Germinal center (tissue), 1 donor: Measurements from ENCODE around the gene HOXB7.

Experiments
- DNase-seq: peaks from one replicate; pipeline ENCODE4 v3.0.0; 2012; ENCODE audit warnings: mixed read lengths, low spot score

The HOXB7 gene

DNA sequence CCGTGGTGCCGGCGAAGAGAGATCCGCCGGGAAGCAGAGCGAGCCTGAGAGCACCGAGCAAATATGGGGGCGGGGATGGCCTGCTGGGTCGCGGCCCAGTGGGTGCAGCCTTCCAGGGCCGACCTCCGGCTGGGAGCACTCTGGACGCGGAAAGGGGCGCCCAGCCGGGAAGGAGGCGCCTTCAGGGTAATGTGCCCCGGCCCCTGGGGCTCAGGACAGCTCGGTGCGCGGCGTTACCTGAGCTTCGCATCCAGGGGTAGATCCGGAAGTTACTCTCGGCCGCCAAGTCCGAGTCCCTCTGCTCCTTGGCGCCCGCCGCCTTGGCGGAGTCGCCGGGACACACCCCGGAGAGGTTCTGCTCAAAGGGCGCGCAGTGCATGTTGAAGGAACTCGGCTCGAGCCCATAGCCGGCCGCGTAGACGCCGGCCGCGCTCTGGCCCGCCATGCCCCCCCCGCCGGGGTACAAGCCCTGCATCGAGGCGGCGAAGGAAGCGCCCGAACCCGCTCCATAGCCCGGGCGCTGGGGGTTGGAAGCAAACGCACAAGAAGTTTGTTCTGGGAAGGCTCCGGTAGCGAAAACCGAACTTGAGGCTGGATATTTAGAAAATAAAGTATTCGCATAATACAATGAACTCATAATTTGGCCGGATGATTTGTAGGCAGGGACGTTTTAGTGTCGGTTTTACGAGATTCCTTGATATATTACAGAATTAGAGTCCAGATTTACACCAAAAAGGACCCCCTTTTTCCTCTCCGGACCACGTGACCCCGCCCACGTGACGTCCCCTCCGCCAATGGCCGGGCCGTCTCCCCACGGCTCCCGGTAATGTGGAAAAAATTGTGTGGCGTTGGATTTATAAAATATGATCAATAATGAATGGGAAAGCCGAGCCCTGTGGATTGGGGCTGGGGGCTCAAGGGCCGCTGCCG is at the start of gene HOXB7:
TSS of gene HOXB7 (minus strand) at position 736 of the 930 bp plus-strand sequence. CDS start at position 637, 99 bp downstream.
- DNase-seq: peak; percentile 85

DNA sequence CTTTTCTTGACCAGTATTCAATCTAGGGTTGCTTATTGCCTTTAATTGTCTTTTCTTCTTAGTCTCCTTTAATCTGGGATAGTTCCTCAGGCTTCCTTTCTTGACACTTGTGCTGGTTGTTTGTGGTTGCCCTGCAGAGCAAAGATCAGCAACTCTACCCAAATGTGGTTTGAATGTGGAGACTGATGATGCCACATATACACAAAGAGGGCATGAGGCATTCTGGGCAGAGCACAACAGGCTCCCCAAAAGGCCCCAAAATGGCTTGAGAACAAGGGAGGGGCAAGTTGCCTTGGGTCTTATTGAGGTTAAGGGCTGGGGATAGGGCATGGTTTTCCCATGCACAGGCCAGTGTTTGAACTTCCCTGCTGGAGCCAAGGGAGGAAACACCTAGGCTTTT is 45.1 kb upstream of the HOXB7 start:
- no peak for DNase-seq

GRCh38 chr17:48649741-48650140 is 38.9 kb upstream of the HOXB7 start:
- no peak for DNase-seq

- DNase-seq: no peak
These were observed 37.1 kb upstream of the HOXB7 start for GRCh38 chr17:48647963-48648245.

DNA sequence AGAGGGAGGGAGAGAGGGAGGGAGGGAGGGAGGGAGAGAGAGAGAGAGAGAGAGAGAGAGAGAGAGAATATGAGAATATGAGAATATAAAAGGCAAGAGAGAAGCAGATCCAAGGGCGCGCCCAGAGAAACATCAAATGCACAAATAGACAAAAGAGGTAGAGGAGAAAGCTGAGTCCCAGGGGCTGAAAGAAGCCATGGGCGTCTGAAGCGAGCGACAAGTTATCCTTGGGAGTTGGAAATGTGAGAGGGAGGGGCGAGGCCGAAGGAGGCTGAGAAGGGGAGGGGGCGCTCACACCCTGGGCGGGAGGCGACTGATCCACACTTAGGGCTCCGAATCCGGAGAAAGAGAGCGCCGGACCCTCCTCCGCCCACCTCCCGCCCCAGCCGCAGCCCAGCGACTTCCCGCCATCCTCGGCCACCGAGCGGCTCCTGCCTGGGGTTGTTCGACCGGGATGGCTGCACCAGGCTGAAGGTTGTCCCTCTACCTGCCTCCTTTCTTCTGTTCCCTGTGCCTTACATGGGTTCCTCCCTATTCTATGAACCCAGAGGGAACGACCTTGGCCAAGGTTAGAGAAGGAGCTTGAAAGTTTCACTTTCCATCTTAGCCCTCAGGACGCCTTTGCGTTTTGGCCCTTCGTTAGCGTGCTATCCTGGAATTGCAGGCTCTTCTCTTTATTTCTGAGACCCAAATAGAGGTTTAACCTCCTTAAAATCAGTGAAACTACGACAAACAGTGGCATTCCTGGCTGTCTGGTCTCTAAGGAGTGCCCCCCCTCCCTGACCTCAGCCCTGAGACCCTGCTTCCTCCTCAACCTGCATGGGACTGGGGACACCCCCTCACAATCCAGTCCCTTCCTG is 36.5 kb upstream of the HOXB7 start:
- no peak for DNase-seq

- DNase-seq: no peak
These were observed 35.6 kb upstream of the HOXB7 start for GRCh38 chr17:48646183-48647102.

- no peak for DNase-seq
These were observed 34.9 kb upstream of the HOXB7 start for GRCh38 chr17:48645639-48646182.

DNA sequence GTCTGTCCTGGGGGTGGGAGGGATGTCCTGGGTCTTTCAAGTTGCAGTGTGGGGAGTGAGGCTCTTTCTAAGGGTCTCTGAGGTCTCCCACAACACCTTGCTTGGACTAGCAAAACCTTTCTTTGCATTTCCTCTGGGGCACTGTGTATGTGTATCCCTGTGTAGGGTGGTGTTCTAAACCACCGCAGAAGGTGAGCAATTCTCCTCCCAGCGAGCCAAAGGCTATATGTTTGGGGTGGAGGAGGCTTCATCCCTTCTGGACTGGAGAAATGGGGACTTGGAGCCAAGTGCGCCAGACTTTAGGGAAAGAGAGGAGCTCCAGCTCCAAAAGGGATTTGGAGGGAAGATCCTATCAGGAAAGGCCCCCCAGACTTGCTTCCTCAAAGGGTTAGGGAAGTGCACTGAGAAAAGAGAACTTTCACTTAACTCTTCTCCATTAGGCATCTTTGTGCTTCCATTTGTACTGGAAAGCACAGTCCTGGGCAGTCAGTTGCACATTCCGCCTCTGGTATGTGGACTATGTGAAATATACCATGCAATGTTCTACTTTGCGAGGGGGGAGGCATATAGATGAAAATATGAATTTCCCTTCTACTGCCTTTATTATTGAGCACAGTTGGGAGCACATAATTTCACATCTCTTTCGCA is 34.2 kb upstream of the HOXB7 start:
- no peak for DNase-seq

GRCh38 chr17:48644159-48644558 is 33.3 kb upstream of the HOXB7 start:
- no peak for DNase-seq

- DNase-seq: no peak
These were observed 32.8 kb upstream of the HOXB7 start for GRCh38 chr17:48643697-48644012.

DNA sequence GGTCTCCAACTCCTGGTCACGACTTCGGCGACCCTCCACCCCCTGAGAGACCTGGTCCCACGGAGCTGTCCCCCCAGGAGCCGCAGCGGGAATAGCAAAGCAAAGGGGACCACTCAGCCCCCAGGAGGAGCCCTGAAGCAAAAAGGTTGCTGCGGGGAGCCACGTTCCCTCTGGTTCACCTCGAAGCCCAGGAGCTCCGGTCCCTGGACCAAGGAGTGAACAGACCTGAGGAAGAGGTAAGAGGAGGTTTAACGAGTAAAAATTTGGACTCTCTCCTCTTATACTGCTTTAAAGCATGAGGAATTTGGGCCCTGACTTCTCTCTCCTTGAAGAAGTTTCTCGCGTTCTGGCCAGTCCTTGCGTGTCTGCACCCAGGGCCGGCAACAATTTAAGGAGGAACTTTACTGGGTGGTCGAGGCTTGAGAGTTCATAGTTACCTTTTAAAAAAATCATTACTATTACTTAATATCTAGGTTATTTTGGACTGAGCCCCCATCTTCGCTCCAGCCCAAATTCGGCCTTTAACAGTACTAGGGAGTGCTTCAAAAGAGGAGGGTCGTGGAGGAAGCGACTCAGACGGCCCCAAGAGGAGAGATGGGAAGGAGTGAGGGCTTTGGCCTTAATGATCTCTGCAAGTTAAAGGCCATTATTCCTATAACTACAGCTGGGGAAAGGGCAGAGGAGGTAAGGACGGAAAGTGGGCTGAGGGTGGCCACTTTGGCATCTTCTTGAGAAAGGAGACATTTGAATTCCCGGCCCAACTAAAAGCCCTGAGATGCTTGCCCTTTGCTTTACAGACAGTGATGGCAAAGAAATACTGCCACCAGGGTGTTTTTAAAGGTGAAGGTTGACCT is 32.3 kb upstream of the HOXB7 start:
- no peak for DNase-seq

- no peak for DNase-seq
These were observed 31.4 kb upstream of the HOXB7 start for GRCh38 chr17:48642059-48642842.

DNA sequence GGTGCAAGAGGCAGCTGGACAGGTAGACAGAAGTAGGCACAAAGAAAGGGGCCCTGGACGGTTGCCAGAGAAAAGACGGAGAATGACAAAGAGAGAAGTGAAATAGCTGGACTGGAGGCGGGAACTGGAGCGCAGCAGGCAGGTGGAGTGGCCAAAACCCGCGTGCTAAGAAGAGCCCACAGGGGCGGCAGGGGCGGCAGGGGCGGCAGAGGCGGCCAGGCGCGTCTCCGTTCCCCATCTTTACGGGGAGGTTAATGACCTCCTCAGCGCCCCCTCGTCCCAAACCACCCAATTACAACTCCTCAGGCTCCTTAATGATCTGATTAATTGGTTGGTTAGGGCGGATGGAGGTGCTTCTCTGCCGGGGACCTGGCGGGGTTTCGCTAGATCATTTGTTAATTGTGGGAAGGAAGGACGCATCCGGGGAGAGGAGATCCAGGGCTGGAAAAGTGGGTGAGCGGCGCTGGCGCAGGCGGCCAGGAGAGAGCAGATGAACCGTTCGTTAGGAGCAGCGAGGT is 30.8 kb upstream of the HOXB7 start:
- no peak for DNase-seq

DNA sequence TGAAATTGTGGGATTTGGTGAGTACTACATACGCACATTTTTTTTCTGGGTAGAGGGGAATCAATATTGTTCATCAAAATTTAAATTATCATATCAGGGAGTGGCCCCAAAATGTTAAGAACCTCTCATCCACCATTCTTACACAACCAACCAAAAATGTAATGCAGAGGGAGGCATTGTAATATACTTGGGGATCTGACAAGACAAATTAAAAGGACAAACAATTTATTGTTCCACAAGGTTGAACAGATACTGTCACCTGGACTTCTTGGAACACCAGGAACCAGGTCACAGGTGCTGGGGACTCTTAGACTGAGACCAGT is 30.0 kb upstream of the HOXB7 start:
- DNase-seq: no peak

- no peak for DNase-seq
These were observed 29.4 kb upstream of the HOXB7 start for GRCh38 chr17:48639982-48640857.

DNA sequence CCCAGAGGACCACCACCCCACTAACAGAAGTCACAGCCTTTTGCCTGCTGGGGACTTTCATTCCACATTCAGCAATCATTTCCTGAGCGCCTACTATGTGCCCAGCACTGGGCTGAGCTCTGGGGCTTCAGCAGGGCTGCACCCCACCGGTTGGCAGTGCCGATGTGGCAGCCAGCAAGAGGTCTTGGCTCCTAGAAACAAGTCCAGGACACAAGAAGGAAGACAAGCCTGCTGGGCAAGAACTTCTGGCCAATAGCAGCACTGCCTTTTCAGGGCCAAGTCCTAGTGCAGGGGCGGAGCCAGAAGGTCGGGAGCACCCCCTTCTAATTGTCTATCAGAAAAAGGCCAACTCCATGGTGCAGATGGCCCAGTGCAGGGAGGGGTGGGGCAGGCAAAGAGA is 28.3 kb upstream of the HOXB7 start:
- DNase-seq: no peak

- DNase-seq: no peak
These were observed 26.8 kb upstream of the HOXB7 start for GRCh38 chr17:48637323-48638260.
